ENCODE data around the gene MYO3B.

MYO3B gene

DNA sequence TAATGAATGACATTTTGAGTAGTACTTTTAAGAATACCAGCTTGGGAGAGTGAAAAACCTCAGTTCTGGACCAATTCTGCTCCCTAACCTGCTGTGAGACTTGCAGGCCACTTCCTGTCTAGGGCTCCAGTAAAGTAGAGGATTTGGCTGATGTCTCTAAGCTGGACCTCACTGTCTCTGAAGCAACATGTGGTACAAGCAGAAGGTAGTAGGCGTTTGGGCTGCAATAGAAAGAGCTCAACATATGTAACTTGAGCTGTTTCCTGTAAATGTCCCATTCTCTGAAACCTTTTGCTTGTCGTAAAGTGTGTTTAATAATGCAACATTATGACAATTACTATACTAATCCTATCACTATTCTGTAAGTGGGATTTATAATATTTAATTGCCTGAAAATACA, 213.1 kb downstream of the MYO3B start:
- 0 out of 2 replicates have a peak, but pooled peaks cover 8% of the 10 kb centered on the region for H4K20me1 ChIP-seq (ENCODE audit: insufficient read depth, low read length)
- no peak overlapping the region for H2AFZ ChIP-seq (ENCODE audit: low read depth, low read length)
- TF ChIP-seq, protein P1, sequence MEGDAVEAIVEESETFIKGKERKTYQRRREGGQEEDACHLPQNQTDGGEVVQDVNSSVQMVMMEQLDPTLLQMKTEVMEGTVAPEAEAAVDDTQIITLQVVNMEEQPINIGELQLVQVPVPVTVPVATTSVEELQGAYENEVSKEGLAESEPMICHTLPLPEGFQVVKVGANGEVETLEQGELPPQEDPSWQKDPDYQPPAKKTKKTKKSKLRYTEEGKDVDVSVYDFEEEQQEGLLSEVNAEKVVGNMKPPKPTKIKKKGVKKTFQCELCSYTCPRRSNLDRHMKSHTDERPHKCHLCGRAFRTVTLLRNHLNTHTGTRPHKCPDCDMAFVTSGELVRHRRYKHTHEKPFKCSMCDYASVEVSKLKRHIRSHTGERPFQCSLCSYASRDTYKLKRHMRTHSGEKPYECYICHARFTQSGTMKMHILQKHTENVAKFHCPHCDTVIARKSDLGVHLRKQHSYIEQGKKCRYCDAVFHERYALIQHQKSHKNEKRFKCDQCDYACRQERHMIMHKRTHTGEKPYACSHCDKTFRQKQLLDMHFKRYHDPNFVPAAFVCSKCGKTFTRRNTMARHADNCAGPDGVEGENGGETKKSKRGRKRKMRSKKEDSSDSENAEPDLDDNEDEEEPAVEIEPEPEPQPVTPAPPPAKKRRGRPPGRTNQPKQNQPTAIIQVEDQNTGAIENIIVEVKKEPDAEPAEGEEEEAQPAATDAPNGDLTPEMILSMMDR (IDR thresholded peaks at IDR 0.05; ENCODE audit: low read depth, low read length): no peak
- no peak for TF ChIP-seq EZH2phosphoT487 (IDR thresholded peaks at IDR 0.05; ENCODE audit: low read depth)
- H3K36me3 ChIP-seq (replicated peaks; ENCODE audit: low read depth, low read length): no peaks in the 10 kb centered on the region
- H3K4me2 ChIP-seq (ENCODE audit: low read length): no peak overlapping the region
- H3K27ac ChIP-seq (ENCODE audit: low read length): no peak overlapping the region
- no peaks in the 10 kb centered on the region for H3K79me2 ChIP-seq (ENCODE audit: low read length)
- peaks cover 71% of the 10 kb centered on the region for H3K27me3 ChIP-seq (ENCODE audit: low read depth, low read length)
- H3K9ac ChIP-seq (ENCODE audit: low read length): no peak overlapping the region
- H3K4me1 ChIP-seq (ENCODE audit: low read length): peaks cover 8% of the 10 kb centered on the region
- no peak overlapping the region for H3K4me3 ChIP-seq (ENCODE audit: low read length)
- no peaks in the 10 kb centered on the region for H3K9me3 ChIP-seq (ENCODE audit: insufficient read depth, low read length)

DNA sequence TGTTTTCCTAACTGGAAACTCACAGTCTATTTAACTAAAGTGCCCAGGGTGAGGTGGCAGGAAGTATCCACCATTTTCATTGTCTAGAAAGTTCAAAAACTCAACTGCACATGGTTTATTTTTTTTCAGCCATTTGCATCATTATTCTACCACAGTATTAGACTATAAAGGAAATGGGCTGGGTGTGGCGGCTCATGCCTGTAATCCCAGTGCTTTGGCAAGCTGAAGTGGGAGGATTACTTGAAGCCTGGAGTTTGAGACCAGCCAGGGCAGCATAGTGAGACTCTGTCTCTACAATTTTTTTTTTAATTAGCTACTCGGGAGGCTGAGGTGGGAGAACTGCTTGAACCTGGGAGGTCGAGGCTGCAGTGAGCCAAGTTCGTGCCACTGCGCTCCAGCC, 213.8 kb downstream of the MYO3B start:
- H3K27ac ChIP-seq (ENCODE audit: low read length): no peak overlapping the region

DNA sequence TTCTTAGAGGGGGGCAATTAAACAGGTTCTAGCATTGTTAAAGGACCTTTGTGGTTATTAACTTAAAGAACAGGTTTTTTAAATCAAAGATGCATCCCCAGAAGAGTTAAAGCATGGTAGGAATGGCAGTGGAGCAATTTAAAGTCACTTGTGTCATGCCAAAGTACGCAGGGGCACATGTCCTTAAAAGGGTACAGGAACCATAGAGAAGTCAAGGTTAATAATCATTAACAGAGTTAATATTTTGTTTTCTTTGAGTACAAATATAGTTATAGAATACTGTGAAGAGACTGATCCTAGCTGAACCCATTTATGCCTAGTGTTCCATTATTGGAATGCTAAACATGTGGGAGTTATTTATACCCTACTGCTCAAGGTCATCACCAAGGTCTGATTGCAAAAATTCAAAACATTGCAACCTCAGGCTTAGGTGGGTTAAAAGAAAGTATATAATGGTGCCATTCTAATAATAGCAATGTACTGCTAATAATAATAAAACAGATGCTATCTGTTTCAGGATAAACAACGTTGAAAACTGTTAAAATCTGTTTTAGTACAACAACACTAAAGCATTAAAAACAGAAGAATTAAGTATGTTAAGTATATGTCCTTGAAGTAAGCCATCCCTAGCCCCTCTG, 216.0 kb downstream of the MYO3B start:
- TF ChIP-seq EZH2phosphoT487 (IDR thresholded peaks at IDR 0.05; ENCODE audit: low read depth): no peak
- TF ChIP-seq, protein P1 (IDR thresholded peaks at IDR 0.05; ENCODE audit: low read depth, low read length): no peak
- no peaks in the 10 kb centered on the region for H3K36me3 ChIP-seq (replicated peaks; ENCODE audit: low read depth, low read length)

More for the DNA sequence above, 213.8 kb downstream of the MYO3B start:
- Histone ChIP-seq H3K79me2 (ENCODE audit: low read length) (no peaks in the 10 kb centered on the region), H3K4me2 (ENCODE audit: low read length) (no peak overlapping the region), H3K36me3 (replicated peaks; ENCODE audit: low read depth, low read length) (no peaks in the 10 kb centered on the region), H3K4me1 (ENCODE audit: low read length) (peaks cover 8% of the 10 kb centered on the region), H3K9ac (ENCODE audit: low read length) (no peak overlapping the region), H3K27me3 (ENCODE audit: low read depth, low read length) (peaks cover 76% of the 10 kb centered on the region), H3K9me3 (ENCODE audit: insufficient read depth, low read length) (no peaks in the 10 kb centered on the region), H2AFZ (ENCODE audit: low read depth, low read length) (no peak overlapping the region), H4K20me1 (ENCODE audit: insufficient read depth, low read length) (0 out of 2 replicates have a peak, but pooled peaks cover 8% of the 10 kb centered on the region), H3K4me3 (ENCODE audit: low read length) (no peak overlapping the region)
- no peak for TF ChIP-seq EZH2phosphoT487 (IDR thresholded peaks at IDR 0.05; ENCODE audit: low read depth)
- TF ChIP-seq, protein P1 (IDR thresholded peaks at IDR 0.05; ENCODE audit: low read depth, low read length): no peak

DNA sequence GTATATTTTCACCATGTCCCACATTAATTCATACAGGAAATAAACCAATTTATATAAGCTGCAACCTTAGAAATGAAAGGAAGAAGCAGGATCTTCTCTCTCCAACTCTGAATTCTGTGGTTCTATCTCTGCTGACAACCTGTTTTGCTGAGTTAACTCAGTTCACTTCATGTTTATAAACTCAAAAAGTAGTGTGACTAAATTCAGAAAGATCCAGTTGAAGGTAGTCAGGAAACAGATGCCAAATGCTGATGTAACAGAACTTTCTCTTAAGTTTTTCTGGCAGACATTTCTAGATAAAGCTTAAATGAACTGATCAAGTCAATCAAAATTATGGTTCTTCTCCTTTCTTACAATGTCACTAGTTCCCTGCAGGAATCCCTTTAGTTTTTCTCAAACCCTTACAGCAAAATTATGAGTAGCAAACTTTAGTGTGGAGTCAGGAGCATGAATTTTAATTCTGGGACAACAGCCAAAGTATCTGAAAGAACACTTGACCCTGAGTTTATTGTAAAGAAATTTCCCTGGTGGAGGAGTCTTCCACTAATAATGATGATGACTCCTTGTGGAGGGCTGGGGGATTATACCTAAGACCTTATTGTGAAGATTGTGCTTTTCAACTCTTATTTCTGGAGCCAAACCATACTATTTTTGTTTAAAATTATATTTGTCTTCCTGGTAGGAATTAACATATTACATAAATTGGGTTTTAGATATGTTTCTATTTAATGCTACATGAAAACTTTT, 216.9 kb downstream of the MYO3B start:
- Histone ChIP-seq H3K9ac (ENCODE audit: low read length) (no peak overlapping the region), H3K4me2 (ENCODE audit: low read length) (no peak overlapping the region), H3K36me3 (replicated peaks; ENCODE audit: low read depth, low read length) (no peaks in the 10 kb centered on the region), H3K4me1 (ENCODE audit: low read length) (peaks cover 3% of the 10 kb centered on the region; the same call in 1 of the 2 replicates), H3K27me3 (ENCODE audit: low read depth, low read length) (peaks cover 72% of the 10 kb centered on the region), H3K27ac (ENCODE audit: low read length) (no peak overlapping the region), H3K79me2 (ENCODE audit: low read length) (no peaks in the 10 kb centered on the region), H3K9me3 (ENCODE audit: insufficient read depth, low read length) (no peaks in the 10 kb centered on the region), H2AFZ (ENCODE audit: low read depth, low read length) (no peak overlapping the region), H3K4me3 (ENCODE audit: low read length) (no peak overlapping the region), H4K20me1 (ENCODE audit: insufficient read depth, low read length) (no peaks in the 10 kb centered on the region)
- no peak for TF ChIP-seq EZH2phosphoT487 (IDR thresholded peaks at IDR 0.05; ENCODE audit: low read depth)
- TF ChIP-seq, protein P1 (IDR thresholded peaks at IDR 0.05; ENCODE audit: low read depth, low read length): no peak

More for the DNA sequence above, 216.0 kb downstream of the MYO3B start:
- Histone ChIP-seq H3K4me3 (ENCODE audit: low read length) (no peak overlapping the region), H3K27me3 (ENCODE audit: low read depth, low read length) (peaks cover 70% of the 10 kb centered on the region), H4K20me1 (ENCODE audit: insufficient read depth, low read length) (0 out of 2 replicates have a peak, but pooled peaks cover 4% of the 10 kb centered on the region), H2AFZ (ENCODE audit: low read depth, low read length) (no peak overlapping the region), H3K27ac (ENCODE audit: low read length) (no peak overlapping the region), H3K4me2 (ENCODE audit: low read length) (no peak overlapping the region), H3K4me1 (ENCODE audit: low read length) (peaks cover 11% of the 10 kb centered on the region), H3K9me3 (ENCODE audit: insufficient read depth, low read length) (no peaks in the 10 kb centered on the region), H3K79me2 (ENCODE audit: low read length) (no peaks in the 10 kb centered on the region), H3K9ac (ENCODE audit: low read length) (no peak overlapping the region)
